PC-3 (cell line): ENCODE results near the gene ACRV1.

Experiments
- EZH2 ChIP-seq: fragments of 300-600 bp; sonication (generic); IDR thresholded peaks from one replicate; pipeline ENCODE4 v1.6.1; 2017; ENCODE audit warnings: antibody characterized with exemption, mild to moderate bottlenecking, low read length; ENCODE audit not compliant: unreplicated experiment
- TF ChIP-seq, protein P1 (sequence below): fragments of 300-600 bp; sonication (generic); conservative IDR thresholded peaks from 2 replicates; pipeline ENCODE4 v1.5.1; 2017; ENCODE audit warnings: antibody characterized with exemption, low read depth, mild to moderate bottlenecking, low read length

- no peak for TF ChIP-seq EZH2
- TF ChIP-seq, protein P1, sequence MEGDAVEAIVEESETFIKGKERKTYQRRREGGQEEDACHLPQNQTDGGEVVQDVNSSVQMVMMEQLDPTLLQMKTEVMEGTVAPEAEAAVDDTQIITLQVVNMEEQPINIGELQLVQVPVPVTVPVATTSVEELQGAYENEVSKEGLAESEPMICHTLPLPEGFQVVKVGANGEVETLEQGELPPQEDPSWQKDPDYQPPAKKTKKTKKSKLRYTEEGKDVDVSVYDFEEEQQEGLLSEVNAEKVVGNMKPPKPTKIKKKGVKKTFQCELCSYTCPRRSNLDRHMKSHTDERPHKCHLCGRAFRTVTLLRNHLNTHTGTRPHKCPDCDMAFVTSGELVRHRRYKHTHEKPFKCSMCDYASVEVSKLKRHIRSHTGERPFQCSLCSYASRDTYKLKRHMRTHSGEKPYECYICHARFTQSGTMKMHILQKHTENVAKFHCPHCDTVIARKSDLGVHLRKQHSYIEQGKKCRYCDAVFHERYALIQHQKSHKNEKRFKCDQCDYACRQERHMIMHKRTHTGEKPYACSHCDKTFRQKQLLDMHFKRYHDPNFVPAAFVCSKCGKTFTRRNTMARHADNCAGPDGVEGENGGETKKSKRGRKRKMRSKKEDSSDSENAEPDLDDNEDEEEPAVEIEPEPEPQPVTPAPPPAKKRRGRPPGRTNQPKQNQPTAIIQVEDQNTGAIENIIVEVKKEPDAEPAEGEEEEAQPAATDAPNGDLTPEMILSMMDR: peak; percentile 60
Observed at GRCh38 chr11:125679397-125679796, 1.2 kb downstream of the ACRV1 start.
